ENCODE measurements around the gene GABBR1. TPM values are rescaled to one million over a fixed set of nuclear protein-coding genes. Genes with fewer than 3 reads are reported as not detected.

GABBR1 gene
- total RNA-seq (2016; rRNA removed; fragmentation: Illumina TruSeq; extraction: Trizol) (0.07 TPM in 1 of 2 replicates, not detected in the other), polyA plus RNA-seq (2011; rRNA removed) (0.37 and 0.38 TPM in 2 replicates), polyA minus RNA-seq (2011; rRNA and poly(A)+ RNA removed; ENCODE audit: low replicate concordance) (0.72 and 11.2 TPM in 2 replicates), Bru-seq, nascent RNA (percentile 14 among the genes with signal in this experiment), BruChase-seq, experiment 1, labeled RNA remaining after a 6-hour chase (percentile 17 among the genes with signal in this experiment), BruChase-seq, experiment 2, labeled RNA remaining after a 2-hour chase (percentile 18 among the genes with signal in this experiment)
- total RNA-seq (2016; cell fraction: cytosol; rRNA removed; fragmentation: Illumina TruSeq; extraction: Trizol; ENCODE audit: low read depth): not detected in 2 replicates
- not detected in 2 replicates for total RNA-seq (2016; cell fraction: insoluble cytoplasmic fraction; rRNA removed; fragmentation: Illumina TruSeq; extraction: Trizol)
- not detected in 2 replicates for total RNA-seq (2016; cell fraction: membrane; rRNA removed; fragmentation: Illumina TruSeq; extraction: Trizol)
- total RNA-seq (2016; cell fraction: nucleus; rRNA removed; fragmentation: Illumina TruSeq; extraction: Trizol): 0.16 TPM in 1 of 2 replicates, not detected in the other
- 0.15 and 0.18 TPM in 2 replicates for polyA plus RNA-seq (2011; cell fraction: cytosol; rRNA removed)
- 3.0 and 3.5 TPM in 2 replicates for polyA plus RNA-seq (2011; cell fraction: nucleus; rRNA removed)
- 0.39 and 0.40 TPM in 2 replicates for polyA plus RNA-seq (2012)
- not detected in 2 replicates for polyA plus RNA-seq (2016; cell fraction: cytosol; fragmentation: Illumina TruSeq; extraction: Trizol; ENCODE audit: low read depth)
- not detected in 2 replicates for polyA plus RNA-seq (2016; cell fraction: insoluble cytoplasmic fraction; fragmentation: Illumina TruSeq; extraction: Trizol; ENCODE audit: low read depth)
- polyA plus RNA-seq (2016; cell fraction: membrane; fragmentation: Illumina TruSeq; extraction: Trizol; ENCODE audit: low read depth): not detected in 2 replicates
- polyA plus RNA-seq (2016; cell fraction: nucleus; fragmentation: Illumina TruSeq; extraction: Trizol; ENCODE audit: insufficient read depth, low read depth): 0.83 and 1.1 TPM in 2 replicates
- not detected in 2 replicates for polyA minus RNA-seq (2011; cell fraction: cytosol; rRNA and poly(A)+ RNA removed)
- 0.77 and 0.99 TPM in 2 replicates for polyA minus RNA-seq (2011; cell fraction: nucleus; rRNA and poly(A)+ RNA removed)
- long read RNA-seq, experiment 1, partial matches to known transcripts: 6 of 7 reads
- long read RNA-seq, experiment 1, other reads (novel, unspliced or antisense): 1 of 7 reads
- long read RNA-seq, experiment 2, partial matches to known transcripts: 14 of 15 reads
- long read RNA-seq, experiment 2, other reads (novel, unspliced or antisense): 1 of 15 reads

- intact Hi-C loops (cut with micrococcal nuclease; ENCODE audit: unreplicated experiment) (no loop called here), in situ Hi-C loops (cut with HindIII; ENCODE audit: extremely low pct_ligation_motif_present, low pct_unique_long_range_greater_than_20kb) (no loop called here)
- ChIA-PET CTCF (ENCODE audit: low intra/inter-chr PET ratio, low total read pairs) (no interaction called here), POLR2A (interaction anchor here (0.8 to 1.1 kb wide), 2 partner anchors 15 to 709 kb away, joined by 3 to 4 read pairs; partner anchors contain the start of gene TRIM27)
- peak within 1 kb of the TSS; percentile 63 for H3K4me2 ChIP-seq (ENCODE audit: low read depth, low read length)
- peak within 1 kb of the TSS; percentile 56 to 74 (median 65) for H3K4me3 ChIP-seq (replicated peaks in 1 of 3; ENCODE audit: insufficient read depth in 1 of 3, low read depth in 2 of 3, low read length in 3 of 3)
- no peaks in the 10 kb centered on the region for H3K36me3 ChIP-seq (replicated peaks in 1 of 2; ENCODE audit: control insufficient read depth in 1 of 2, insufficient read depth in 2 of 2, low read length in 2 of 2)
- H3K79me2 ChIP-seq (ENCODE audit: insufficient read depth, low read length): no peaks in the 10 kb centered on the region
- BruUV-seq (replicated peaks): no TSS peak
- H4K20me1 ChIP-seq (ENCODE audit: insufficient read depth, low read length): no peaks in the 10 kb centered on the region; the same call in 1 of the 2 replicates
- H3K9ac ChIP-seq (ENCODE audit: insufficient read depth, low read depth, low read length): peak within 1 kb of the TSS; percentile 24; the same call in 1 of the 2 replicates
- no peak within 1 kb of the TSS for H2AFZ ChIP-seq (ENCODE audit: low read length)
- H3K27ac ChIP-seq (ENCODE audit: extremely low read length, insufficient read depth, low read length): no peak within 1 kb of the TSS
- no peaks in the 10 kb centered on the region for H3K9me3 ChIP-seq (ENCODE audit: low read length)
- peaks cover 27% of the 10 kb centered on the region for H3K4me1 ChIP-seq (ENCODE audit: insufficient read depth, low read length)
- FAIRE-seq (no peak), ATAC-seq (peak; percentile 79), DNase-seq (ENCODE audit: low spot score) (no peak)
- H3K27me3 ChIP-seq (ENCODE audit: control insufficient read depth in 1 of 2, insufficient read depth in 2 of 2, low read length in 2 of 2): peaks cover 4 to 61% of the 10 kb centered on the region in 2 experiments
- 3% methylated on average over 56 of the region's 57 CpGs for WGBS (ENCODE audit: low lambda C conversion rate)
- TF ChIP-seq PHB2 (IDR thresholded peaks at IDR 0.05; ENCODE audit: partially characterized antibody) (no peak), MXD3 (CRISPR knock-in tag; IDR thresholded peaks at IDR 0.05) (no peak), IRF2 (CRISPR knock-in tag; IDR thresholded peaks at IDR 0.05) (no peak), ZNF263 (CRISPR knock-in tag; IDR thresholded peaks at IDR 0.05) (peak; percentile 56; the same call in 1 of the 2 replicates), NRL (CRISPR knock-in tag; IDR thresholded peaks at IDR 0.05; ENCODE audit: borderline replicate concordance) (no peak), CEBPB (IDR thresholded peaks at IDR 0.05; ENCODE audit: borderline replicate concordance, low read depth, low read length) (no peak), ZNF775 (CRISPR knock-in tag; IDR thresholded peaks at IDR 0.05; ENCODE audit: borderline replicate concordance) (no peak), ZC3H13 (CRISPR knock-in tag; IDR thresholded peaks at IDR 0.05) (no peak), ZNF773 (CRISPR knock-in tag; IDR thresholded peaks at IDR 0.05; ENCODE audit: borderline replicate concordance) (no peak), UBTF (CRISPR knock-in tag; IDR thresholded peaks at IDR 0.05) (0 out of 2 replicates have a peak, but pooled peaks have one; percentile 24), ZNF367 (CRISPR knock-in tag; IDR thresholded peaks at IDR 0.05; ENCODE audit: borderline replicate concordance) (no peak), FOXA3 (CRISPR knock-in tag; IDR thresholded peaks at IDR 0.05) (no peak), GABPA (IDR thresholded peaks at IDR 0.05; ENCODE audit: low read depth, low read length) (no peak), GABPA (CRISPR knock-in tag; IDR thresholded peaks at IDR 0.05; ENCODE audit: low read depth) (0 out of 2 replicates have a peak, but pooled peaks have one; percentile 18), ZMYM4 (CRISPR knock-in tag; IDR thresholded peaks at IDR 0.05) (no peak), LCORL (IDR thresholded peaks at IDR 0.05) (no peak), LCORL (CRISPR knock-in tag; IDR thresholded peaks at IDR 0.05) (no peak), GATA4 (IDR thresholded peaks at IDR 0.05; ENCODE audit: borderline replicate concordance, low read depth) (no peak)
Observed at GRCh38 chr6:29632789-29633533, at the start of gene GABBR1. TSS of gene GABBR1 (minus strand) at chr6:29633183. CDS start at chr6:29632385, 798 bp downstream.
